GM18517 (cell line): ENCODE data around the gene COQ9.

Experiments used
- ATAC-seq: cut with Tn5 transposase; IDR thresholded peaks from one replicate; pipeline ENCODE4 v1.9.1; 2021; ENCODE audit warnings: mild to moderate bottlenecking, moderate library complexity; ENCODE audit not compliant: unreplicated experiment

Gene COQ9

GRCh38 chr16:57471852-57472664, 24.8 kb downstream of the COQ9 start:
- ATAC-seq: no peak

- no peak for ATAC-seq
Observed at GRCh38 chr16:57472665-57473060, 25.4 kb downstream of the COQ9 start.

GRCh38 chr16:57473176-57473840, 26.0 kb downstream of the COQ9 start:
- no peak for ATAC-seq

DNA sequence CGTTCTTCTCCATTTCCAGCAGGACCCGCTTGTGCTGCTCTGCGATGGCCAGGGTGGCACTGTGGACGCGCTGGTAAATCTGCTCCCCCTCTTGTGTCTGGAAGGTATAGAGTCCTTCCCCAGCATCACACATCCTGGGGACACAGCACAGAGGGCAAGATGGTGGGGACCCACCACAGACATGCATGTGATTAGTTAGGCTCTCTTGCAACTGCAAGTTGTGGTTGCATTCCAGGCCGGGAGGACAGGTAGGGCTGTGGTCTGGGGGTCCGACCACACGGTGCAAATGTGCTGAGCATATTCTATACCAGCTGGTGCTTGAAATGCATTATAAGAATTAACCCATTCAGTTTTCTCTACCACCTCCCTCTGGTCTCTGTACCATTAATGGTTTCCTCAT, 26.6 kb downstream of the COQ9 start:
- ATAC-seq: no peak

DNA sequence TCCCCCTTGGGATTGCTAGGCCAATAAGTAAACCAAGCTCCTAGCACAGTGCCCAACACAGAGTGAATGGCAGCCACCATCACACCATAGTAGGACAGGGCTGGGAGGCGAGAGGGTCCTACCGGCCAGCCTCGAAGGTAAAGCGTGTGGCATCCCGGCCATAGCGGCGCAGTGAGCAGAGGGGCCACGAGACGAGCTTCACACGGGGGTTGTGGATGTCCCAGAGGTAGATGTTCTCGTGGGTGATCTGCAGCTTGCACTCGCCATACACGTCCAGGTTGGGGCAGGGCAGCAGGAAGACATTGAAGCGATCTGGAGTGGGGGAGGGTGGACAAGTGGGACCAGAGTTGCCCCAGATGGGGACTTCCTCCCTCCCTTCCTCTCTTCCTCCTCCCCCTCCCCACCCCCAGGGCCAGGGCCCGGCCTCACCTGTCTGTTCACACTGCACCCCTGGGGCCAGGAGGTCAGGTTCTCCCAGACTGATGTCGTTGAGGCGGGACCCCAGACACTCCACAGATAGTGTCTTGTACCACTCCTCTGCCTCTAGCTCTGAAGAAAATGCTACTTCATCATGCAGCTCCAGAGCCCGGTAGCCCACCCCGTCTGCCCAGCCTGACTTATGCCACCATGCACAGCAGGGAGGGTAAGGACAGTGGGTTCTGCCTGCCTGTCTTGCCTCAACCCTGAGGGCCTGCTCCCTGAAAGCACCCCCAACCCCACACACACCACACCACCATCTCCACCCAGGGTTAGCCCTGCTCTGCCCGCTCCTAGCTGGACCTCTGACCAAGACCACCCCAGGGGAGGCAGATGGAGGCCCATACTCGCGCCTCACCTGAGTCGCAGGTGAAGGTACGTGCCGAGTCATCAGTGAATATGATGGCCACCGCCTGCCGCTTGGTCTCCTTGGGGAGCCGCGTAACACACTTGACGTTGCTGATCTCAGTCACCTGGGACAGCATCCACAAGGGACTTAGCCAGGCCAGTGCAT, 27.7 kb downstream of the COQ9 start:
- ATAC-seq: no peak

GRCh38 chr16:57475711-57476339, 28.5 kb downstream of the COQ9 start:
- ATAC-seq: peak; percentile 64

DNA sequence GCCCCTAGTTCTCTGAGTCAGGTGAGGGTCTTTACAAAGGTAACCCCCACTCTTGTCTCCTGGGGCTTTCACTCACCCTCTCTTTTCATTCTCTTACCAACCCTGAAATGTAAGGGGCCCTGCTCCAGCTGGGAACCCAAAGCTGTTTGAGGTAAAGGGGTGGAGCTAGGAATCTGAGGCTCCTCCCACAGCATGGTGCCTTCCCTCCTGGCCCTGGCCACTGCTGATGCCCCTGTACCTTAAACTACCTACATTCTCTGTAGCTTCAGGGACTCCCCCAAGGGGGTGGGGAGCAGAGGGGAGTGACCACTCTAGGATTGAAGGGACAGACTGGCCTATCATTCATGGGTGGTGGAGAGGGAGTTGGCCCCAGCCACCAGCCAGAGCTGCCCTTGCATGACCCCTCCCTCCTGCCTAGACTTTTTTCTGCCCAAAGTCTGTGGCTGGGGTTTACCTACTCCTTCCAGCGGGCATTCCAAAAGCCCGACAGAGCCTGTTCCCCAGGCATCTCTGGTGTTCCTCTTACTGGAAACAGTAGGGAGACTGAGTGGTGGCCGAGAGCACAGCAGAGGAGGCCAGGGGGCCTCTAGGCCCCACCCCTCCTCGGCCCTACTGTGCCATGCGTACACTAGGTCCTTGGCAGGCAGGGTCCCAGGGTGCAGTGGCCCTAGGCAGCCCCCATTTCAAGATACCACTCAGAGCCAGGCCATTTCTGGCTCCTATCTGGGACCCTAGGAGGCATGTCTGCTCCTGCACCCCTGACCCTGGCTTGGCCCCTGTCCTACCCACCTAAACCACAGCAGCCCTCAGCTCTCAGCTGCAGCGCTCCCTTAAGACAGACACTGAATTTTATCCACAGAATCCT, 29.5 kb downstream of the COQ9 start:
- no peak for ATAC-seq

GRCh38 chr16:57477531-57478202, 30.4 kb downstream of the COQ9 start:
- no peak for ATAC-seq

GRCh38 chr16:57478396-57479204, 31.3 kb downstream of the COQ9 start:
- ATAC-seq: no peak

- ATAC-seq: no peak
Observed at GRCh38 chr16:57479205-57479975, 32.1 kb downstream of the COQ9 start.

GRCh38 chr16:57479976-57480753, 32.9 kb downstream of the COQ9 start:
- ATAC-seq: no peak

DNA sequence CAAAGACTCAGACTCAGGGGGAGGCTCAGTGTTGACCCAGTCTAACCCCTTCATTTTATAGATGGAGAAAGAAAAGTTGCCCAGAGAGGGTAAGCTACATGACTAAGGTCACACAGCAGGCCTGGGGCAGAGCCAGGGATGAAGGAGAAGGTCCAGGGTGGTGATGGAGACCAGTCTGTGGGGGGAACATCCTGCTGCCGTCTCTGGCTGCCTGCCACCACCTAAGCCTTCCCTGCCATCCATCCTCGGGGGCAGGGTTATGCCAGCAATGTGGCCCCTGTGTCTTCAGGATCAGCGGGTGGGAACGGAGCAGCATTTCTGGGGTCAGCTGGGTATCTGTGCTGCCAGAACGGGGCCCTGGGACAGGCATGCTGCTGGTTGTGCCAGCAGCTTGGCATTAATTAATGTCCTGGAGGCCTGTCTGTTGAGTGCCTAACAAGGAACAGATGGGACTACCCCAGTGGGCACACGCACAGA, 33.5 kb downstream of the COQ9 start:
- no peak for ATAC-seq

- ATAC-seq: no peak
Observed at GRCh38 chr16:57481421-57481820, 34.1 kb downstream of the COQ9 start.

- no peak for ATAC-seq
Observed at GRCh38 chr16:57482845-57483545, 35.7 kb downstream of the COQ9 start.

DNA sequence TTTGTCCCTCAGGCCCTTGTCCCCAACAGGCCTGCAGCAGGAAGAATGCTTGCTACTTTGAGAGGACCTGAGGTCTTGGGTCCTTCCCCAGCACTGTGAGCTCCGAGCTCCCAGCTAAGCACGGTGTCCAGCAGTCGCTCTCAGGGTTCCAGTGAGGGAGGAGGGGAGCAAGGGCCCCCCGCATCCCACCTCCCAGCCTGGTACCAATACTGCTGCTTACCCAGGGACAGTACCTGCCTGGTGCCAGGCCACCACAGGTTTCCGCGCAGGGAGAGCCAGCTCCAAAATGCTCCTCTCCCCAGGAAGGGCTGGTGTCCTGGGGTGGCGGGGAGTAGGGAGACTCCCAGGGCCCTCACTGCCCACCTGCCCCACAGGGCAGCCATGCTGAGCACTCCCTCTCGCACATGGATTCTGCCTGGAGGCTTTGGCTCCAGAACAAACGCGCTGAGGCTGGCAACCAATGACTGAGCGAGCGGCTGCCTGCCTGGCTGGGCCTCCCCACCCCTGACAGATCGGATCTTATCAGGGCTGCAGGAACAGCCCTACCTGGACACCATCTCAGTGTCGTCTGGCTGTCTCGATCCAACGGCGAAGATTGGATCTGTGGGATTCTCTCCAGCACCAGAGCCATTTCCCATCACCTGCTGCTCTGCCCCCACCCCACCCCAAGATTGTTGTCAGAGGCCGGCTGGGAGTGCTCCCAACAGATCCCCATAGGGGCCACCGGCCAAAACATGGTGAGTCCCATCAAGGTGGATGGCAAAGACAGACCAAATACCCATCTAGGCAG, 36.6 kb downstream of the COQ9 start:
- ATAC-seq: no peak
